Upper lobe of left lung (tissue), 6 donors: Measurements from ENCODE around the gene ANKRD13D. TPM values are rescaled to one million over a fixed set of nuclear protein-coding genes. Genes with fewer than 3 reads are reported as not detected.

ENCODE experiments used
- ATAC-seq, 2 donors: fragments of 200-7000 bp; cut with Tn5 transposase; one replicate each; pipeline ENCODE4 v1.9.1; 2022; ENCODE audit warnings: mild to moderate bottlenecking in 2 of 2, moderate library complexity in 2 of 2; ENCODE audit not compliant: low FRiP score in 2 of 2
- DNase-seq, 2 donors: peaks; one replicate each; pipeline ENCODE4 v3.0.0-alpha.2; 2019 to 2020
- H3K27ac ChIP-seq, 4 donors: fragments of 200-600 bp; sonication (generic); one replicate each; pipeline ENCODE4 v1.5.1; 2016 to 2019
- H3K27me3 ChIP-seq, 4 donors: fragments of 200-600 bp; sonication (generic); one replicate each; pipeline ENCODE4 v1.5.1; 2017 to 2019
- H3K36me3 ChIP-seq, 4 donors: fragments of 200-600 bp; sonication (generic); one replicate each; pipeline ENCODE4 v1.5.1; 2016 to 2019
- H3K4me1 ChIP-seq, 4 donors: fragments of 200-600 bp; sonication (generic); one replicate each; pipeline ENCODE4 v1.5.1; 2018 to 2019
- H3K4me3 ChIP-seq, 4 donors: fragments of 200-600 bp; sonication (generic); one replicate each; pipeline ENCODE4 v1.5.1; 2017 to 2019; ENCODE audit warnings: mild to moderate bottlenecking in 2 of 4, moderate library complexity in 1 of 4
- H3K9me3 ChIP-seq, 4 donors: fragments of 200-600 bp; sonication (generic); one replicate each; pipeline ENCODE4 v1.5.1; 2018 to 2019
- EP300 ChIP-seq, 4 donors: sonication (generic); formaldehyde crosslinking; IDR thresholded peaks; one replicate each; pipeline ENCODE4 v1.5.1; 2017; ENCODE audit warnings: antibody characterized with exemption in 4 of 4, control low read depth in 2 of 4
- POLR2A ChIP-seq, 4 donors: fragments of 450-650 bp; IDR thresholded peaks; one replicate each; pipeline ENCODE4 v1.5.1; 2016 to 2017; ENCODE audit warnings: antibody characterized with exemption in 4 of 4, mild to moderate bottlenecking in 2 of 4
- POLR2AphosphoS5 ChIP-seq, 2 donors: sonication (generic); formaldehyde crosslinking; IDR thresholded peaks; one replicate each; pipeline ENCODE4 v1.5.1; 2017; ENCODE audit warnings: antibody characterized with exemption in 2 of 2
- WGBS, 2 donors: methylation state at CpG; one replicate each; pipeline ENCODE4 v1.1.5; 2017 to 2018; 5-methylcytosine and 5-hydroxymethylcytosine counted together
- total RNA-seq, 6 donors: library from RNA; depleted of rRNA in 4 of 6; stranded (reverse); fragments of >200 nt in 4 of 6; gene quantifications; one replicate each; pipeline versions ENCODE4 v1.1.0 to v1.2.1, GENCODE V29; 2016 to 2021
- TF ChIP-seq, protein P1 (sequence below), 6 experiments: fragments of 450-650 bp in 4 of 6; fragments of 200-600 bp in 2 of 6; sonication (generic) in 2 of 6; IDR thresholded peaks; one replicate each; pipeline ENCODE4 v1.5.1; 2016 to 2019; ENCODE audit warnings: antibody characterized with exemption in 6 of 6
- donor health status: DM: no; HTN: no; CAD: no; lungs with moderate emphysema.
- donor health status: DM: no; HTN: yes; CAD: no; lungs with severe emphysema.

The ANKRD13D gene
- total RNA-seq, 6 donors from 2014 or later = 47.4 to 221 (median 78.3) TPM

DNA sequence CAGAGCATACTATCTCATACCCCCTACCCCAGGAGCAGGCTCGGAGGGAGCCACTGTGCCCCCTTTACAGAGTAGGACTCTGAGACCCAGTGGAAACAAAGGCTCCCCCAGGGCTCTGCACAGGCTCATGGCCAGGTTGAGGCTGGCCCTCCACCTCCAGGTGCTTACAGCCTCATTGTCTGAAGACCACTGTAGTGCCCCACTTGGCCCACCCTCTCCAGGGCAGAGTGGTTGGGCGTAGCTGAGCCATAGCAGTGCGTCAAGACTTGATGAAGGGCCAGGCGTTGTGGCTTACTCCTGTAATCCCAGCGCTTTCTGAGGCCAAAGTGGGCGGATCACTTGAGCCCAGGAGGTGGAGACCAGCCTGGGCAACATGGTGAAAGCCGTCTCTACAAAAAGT, 1.7 kb downstream of the ANKRD13D start:
- WGBS, 2 donors = 93 to 94% methylated on average over 2 to 7 of the region's 7 CpGs
- Histone ChIP-seq H3K27ac (peak overlapping the region in 1 of 4 donors; percentile 92), H3K9me3 (peaks cover 0 to 6% (median 4%) of the 10 kb centered on the region in 4 donors), H3K36me3 (peaks cover 0 to 57% (median 29%) of the 10 kb centered on the region in 4 donors), H3K4me1 (peaks cover 34 to 65% (median 45%) of the 10 kb centered on the region in 4 donors), H3K4me3 (peak overlapping the region in 1 of 4 donors; percentile 98), H3K27me3 (no peaks in the 10 kb centered on the region)
- TF ChIP-seq, protein P1, sequence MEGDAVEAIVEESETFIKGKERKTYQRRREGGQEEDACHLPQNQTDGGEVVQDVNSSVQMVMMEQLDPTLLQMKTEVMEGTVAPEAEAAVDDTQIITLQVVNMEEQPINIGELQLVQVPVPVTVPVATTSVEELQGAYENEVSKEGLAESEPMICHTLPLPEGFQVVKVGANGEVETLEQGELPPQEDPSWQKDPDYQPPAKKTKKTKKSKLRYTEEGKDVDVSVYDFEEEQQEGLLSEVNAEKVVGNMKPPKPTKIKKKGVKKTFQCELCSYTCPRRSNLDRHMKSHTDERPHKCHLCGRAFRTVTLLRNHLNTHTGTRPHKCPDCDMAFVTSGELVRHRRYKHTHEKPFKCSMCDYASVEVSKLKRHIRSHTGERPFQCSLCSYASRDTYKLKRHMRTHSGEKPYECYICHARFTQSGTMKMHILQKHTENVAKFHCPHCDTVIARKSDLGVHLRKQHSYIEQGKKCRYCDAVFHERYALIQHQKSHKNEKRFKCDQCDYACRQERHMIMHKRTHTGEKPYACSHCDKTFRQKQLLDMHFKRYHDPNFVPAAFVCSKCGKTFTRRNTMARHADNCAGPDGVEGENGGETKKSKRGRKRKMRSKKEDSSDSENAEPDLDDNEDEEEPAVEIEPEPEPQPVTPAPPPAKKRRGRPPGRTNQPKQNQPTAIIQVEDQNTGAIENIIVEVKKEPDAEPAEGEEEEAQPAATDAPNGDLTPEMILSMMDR (IDR thresholded peaks at IDR 0.05) = no peak
- DNase-seq (no peak), ATAC-seq (no peak)

DNA sequence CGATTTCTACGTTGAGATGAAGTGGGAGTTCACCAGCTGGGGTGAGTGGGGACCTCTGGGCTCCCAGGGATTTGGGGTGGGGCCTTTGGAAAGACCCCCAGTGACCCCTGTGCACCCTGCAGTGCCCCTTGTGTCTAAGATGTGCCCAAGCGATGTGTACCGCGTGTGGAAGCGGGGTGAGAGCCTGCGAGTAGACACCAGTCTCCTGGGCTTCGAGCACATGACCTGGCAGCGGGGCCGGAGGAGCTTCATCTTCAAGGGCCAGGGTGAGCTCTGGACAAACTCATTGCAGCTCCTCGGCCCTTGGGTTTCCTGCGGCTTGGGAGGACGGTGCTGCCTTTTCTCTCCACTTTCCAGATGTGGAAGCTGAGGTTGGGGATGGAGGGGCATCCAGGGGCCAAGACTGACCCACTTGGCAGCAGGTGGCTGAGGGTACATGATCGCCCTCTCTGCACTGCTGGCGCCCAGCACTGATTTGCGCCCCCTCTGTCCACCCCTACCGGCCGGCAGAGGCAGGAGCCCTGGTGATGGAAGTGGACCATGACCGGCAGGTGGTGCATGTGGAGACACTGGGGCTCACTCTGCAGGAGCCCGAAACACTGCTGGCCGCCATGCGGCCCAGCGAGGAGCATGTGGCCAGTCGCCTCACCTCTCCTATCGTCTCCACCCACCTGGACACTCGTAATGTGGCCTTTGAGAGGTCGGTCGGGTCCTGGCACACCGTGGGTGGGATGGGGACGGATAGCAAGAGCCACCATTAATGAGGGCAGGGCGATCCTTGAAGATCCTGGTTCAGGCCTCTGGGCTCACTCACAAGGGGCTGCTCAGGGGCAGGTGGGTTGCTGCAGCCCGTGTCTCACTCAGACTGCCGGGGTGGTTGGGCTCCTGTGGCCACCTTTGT, 2.6 kb downstream of the ANKRD13D start:
- Histone ChIP-seq H3K9me3 (peaks cover 0 to 10% (median 6%) of the 10 kb centered on the region in 4 donors), H3K4me3 (no peak overlapping the region), H3K27ac (no peak overlapping the region), H3K36me3 (peaks cover 0 to 55% (median 25%) of the 10 kb centered on the region in 4 donors), H3K4me1 (peaks cover 31 to 56% (median 37%) of the 10 kb centered on the region in 4 donors), H3K27me3 (no peaks in the 10 kb centered on the region)
- peak in 1 of 2 donors; percentile 80 for DNase-seq
- ATAC-seq = no peak
- no peak for TF ChIP-seq POLR2A (IDR thresholded peaks at IDR 0.05)
- 94 to 95% methylated on average over 9 to 32 of the region's 33 CpGs for WGBS, 2 donors

DNA sequence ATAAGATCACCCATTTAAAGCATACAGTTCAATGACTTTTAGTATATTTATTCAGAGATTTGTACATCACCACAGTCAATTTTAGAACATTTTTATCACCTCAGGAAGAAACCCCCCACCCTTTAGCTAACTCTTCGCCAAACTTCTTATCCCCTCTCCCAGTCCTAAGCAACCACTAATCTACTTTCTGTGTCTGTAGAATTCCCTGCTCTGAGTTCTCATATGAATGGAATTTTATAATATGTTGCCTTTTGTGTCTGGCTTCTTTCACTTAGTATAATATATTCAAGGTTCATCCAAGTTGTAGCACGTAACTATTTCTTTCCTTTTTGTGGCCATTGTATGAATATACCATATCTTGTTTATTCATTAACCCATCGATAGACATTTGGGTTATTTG, 3.6 kb downstream of the ANKRD13D start:
- no peaks in the 10 kb centered on the region for H3K27me3 ChIP-seq
- peaks cover 21 to 46% (median 28%) of the 10 kb centered on the region in 4 donors for H3K4me1 ChIP-seq
- WGBS, 2 donors = 56 to 70% methylated on average over 3 of the region's 3 CpGs
- H3K27ac ChIP-seq = no peak overlapping the region
- peaks cover 0 to 58% (median 27%) of the 10 kb centered on the region in 4 donors for H3K36me3 ChIP-seq
- TF ChIP-seq POLR2AphosphoS5 (IDR thresholded peaks at IDR 0.05) = no peak
- TF ChIP-seq POLR2A (IDR thresholded peaks at IDR 0.05) = no peak
- TF ChIP-seq, protein P1 (IDR thresholded peaks at IDR 0.05) = no peak
- TF ChIP-seq EP300 (IDR thresholded peaks at IDR 0.05) = no peak
- DNase-seq = no peak
- no peak for ATAC-seq
- H3K4me3 ChIP-seq = no peak overlapping the region
- peaks cover 0 to 10% (median 6%) of the 10 kb centered on the region in 4 donors for H3K9me3 ChIP-seq

DNA sequence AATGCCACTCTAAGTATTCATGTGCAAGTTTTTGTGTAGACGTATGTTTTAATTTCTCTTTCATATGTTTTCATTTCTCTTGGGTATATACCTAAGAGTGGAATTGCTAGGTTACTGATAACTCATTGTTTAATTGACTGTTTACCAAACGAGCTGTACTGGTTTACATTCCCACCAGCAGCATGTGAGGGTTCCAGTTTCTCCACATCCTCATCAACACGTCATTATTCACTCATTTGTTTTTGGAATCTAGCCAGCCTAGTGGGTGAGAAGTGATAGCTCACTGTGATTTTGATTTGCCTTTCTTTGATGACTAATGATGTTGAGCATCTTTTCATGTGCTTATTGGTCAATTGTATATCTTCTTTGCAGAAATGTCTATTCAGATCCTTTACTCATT, 4.0 kb downstream of the ANKRD13D start:
- TF ChIP-seq POLR2A (IDR thresholded peaks at IDR 0.05) = no peak
- TF ChIP-seq, protein P1 (IDR thresholded peaks at IDR 0.05) = no peak
- no peak for TF ChIP-seq POLR2AphosphoS5 (IDR thresholded peaks at IDR 0.05)
- no peak for TF ChIP-seq EP300 (IDR thresholded peaks at IDR 0.05)
- peaks cover 0 to 10% (median 6%) of the 10 kb centered on the region in 4 donors for H3K9me3 ChIP-seq
- no peak overlapping the region for H3K4me3 ChIP-seq
- 32 to 34% methylated on average over 3 of the region's 3 CpGs for WGBS, 2 donors
- peaks cover 0 to 58% (median 27%) of the 10 kb centered on the region in 4 donors for H3K36me3 ChIP-seq
- ATAC-seq (no peak), DNase-seq (no peak)
- no peaks in the 10 kb centered on the region for H3K27me3 ChIP-seq
- peaks cover 17 to 42% (median 24%) of the 10 kb centered on the region in 4 donors for H3K4me1 ChIP-seq
- H3K27ac ChIP-seq = peak overlapping the region in 1 of 4 donors; percentile 14

DNA sequence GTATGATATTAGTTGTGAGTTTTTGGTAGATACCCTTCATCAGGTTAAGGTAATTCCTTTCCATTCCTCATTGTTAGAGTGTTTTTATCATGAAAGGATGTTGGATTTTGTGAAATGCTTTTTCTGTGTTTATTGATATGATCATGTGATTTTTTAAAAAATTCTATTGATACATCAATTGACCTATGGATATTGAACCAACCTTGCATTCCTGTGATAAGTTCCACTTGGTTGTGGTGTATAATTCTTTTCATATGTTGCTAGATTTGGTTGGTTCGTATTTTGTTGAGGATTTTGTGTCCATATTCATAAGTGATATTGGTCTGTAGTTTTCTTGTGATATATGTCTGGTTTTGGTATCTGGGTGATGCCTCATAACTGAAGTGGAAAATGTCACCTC, 6.7 kb downstream of the ANKRD13D start:
- no peaks in the 10 kb centered on the region for H3K27me3 ChIP-seq
- ATAC-seq (no peak), DNase-seq (no peak)
- no peak for TF ChIP-seq POLR2AphosphoS5 (IDR thresholded peaks at IDR 0.05)
- no peak for TF ChIP-seq POLR2A (IDR thresholded peaks at IDR 0.05)
- TF ChIP-seq, protein P1 (IDR thresholded peaks at IDR 0.05) = no peak
- no peak for TF ChIP-seq EP300 (IDR thresholded peaks at IDR 0.05)
- WGBS, 2 donors = 94 to 97% methylated on average over 1 of the region's 1 CpG
- H3K36me3 ChIP-seq = peaks cover 13 to 75% (median 40%) of the 10 kb centered on the region in 4 donors
- H3K27ac ChIP-seq = no peak overlapping the region
- H3K4me1 ChIP-seq = peaks cover 1 to 22% (median 8%) of the 10 kb centered on the region in 4 donors
- peaks cover 0 to 10% (median 6%) of the 10 kb centered on the region in 4 donors for H3K9me3 ChIP-seq
- no peak overlapping the region for H3K4me3 ChIP-seq
